AG10803 (cell line): Measurements from ENCODE around the gene SMIM38.

ENCODE experiments used
- DNase-seq: peaks from one replicate; pipeline ENCODE4 v3.0.0; 2010; ENCODE audit warnings: low read depth
- H3K4me3 ChIP-seq: 2 replicates; pipeline ENCODE4 v1.5.1; 2011; ENCODE audit warnings: mild to moderate bottlenecking, low read length, control low read depth
- CTCF ChIP-seq: conservative IDR thresholded peaks from 2 replicates; pipeline ENCODE4 v1.5.1; 2011; ENCODE audit warnings: mild to moderate bottlenecking, low read length, control low read depth, inconsistent platforms

SMIM38 gene

GRCh38 chr11:69186316-69187260 is 30.9 kb downstream of the SMIM38 start:
- H3K4me3 ChIP-seq, result no peak overlapping the region
- no peak for TF ChIP-seq CTCF
- DNase-seq, result no peak

GRCh38 chr11:69187540-69188065 is 31.9 kb downstream of the SMIM38 start:
- no peak overlapping the region for H3K4me3 ChIP-seq
- no peak for DNase-seq
- no peak for TF ChIP-seq CTCF

- no peak for TF ChIP-seq CTCF
- no peak for DNase-seq
- H3K4me3 ChIP-seq, result no peak overlapping the region
Observed at GRCh38 chr11:69189059-69189458, 33.3 kb downstream of the SMIM38 start.

- no peak for TF ChIP-seq CTCF
- H3K4me3 ChIP-seq, result no peak overlapping the region
- no peak for DNase-seq
Observed at GRCh38 chr11:69190796-69191536, 35.2 kb downstream of the SMIM38 start.

GRCh38 chr11:69192301-69192721 is 36.6 kb downstream of the SMIM38 start:
- H3K4me3 ChIP-seq, result no peak overlapping the region
- no peak for TF ChIP-seq CTCF
- DNase-seq, result no peak

- H3K4me3 ChIP-seq, result no peak overlapping the region
- no peak for DNase-seq
- TF ChIP-seq CTCF, result no peak
Observed at GRCh38 chr11:69193151-69193550, 37.4 kb downstream of the SMIM38 start.
